Ascending aorta (tissue), 2 donors: ENCODE measurements around the gene TMEM42. TPM values are rescaled to one million over a fixed set of nuclear protein-coding genes. Genes with fewer than 3 reads are reported as not detected.

Source experiments
- DNase-seq, 2 donors: peaks; one replicate each; pipeline ENCODE4 v3.0.0-alpha.2; 2019; ENCODE audit warnings: low spot score in 2 of 2
- H3K27ac ChIP-seq, 2 donors: fragments of 200-600 bp; sonication (generic); one replicate each; pipeline ENCODE4 v1.5.1; 2016 to 2017; ENCODE audit warnings: mild to moderate bottlenecking in 1 of 2
- H3K27me3 ChIP-seq: fragments of 200-600 bp; sonication (generic); one replicate; pipeline ENCODE4 v1.5.1; 2017
- H3K36me3 ChIP-seq, 2 donors: fragments of 200-600 bp; sonication (generic); one replicate each; pipeline ENCODE4 v1.5.1; 2016
- H3K4me1 ChIP-seq, 2 donors: fragments of 200-600 bp; sonication (generic); one replicate each; pipeline ENCODE4 v1.5.1; 2016 to 2017; ENCODE audit warnings: mild to moderate bottlenecking in 1 of 2
- H3K4me3 ChIP-seq, 2 donors: fragments of 200-600 bp; sonication (generic); one replicate each; pipeline ENCODE4 v1.5.1; 2016 to 2017; ENCODE audit warnings: mild to moderate bottlenecking in 1 of 2
- H3K9me3 ChIP-seq, 2 donors: fragments of 200-600 bp; sonication (generic); one replicate each; pipeline ENCODE4 v1.5.1; 2016
- intact Hi-C: fragments of 100-400 bp; cut with DNase I; formaldehyde crosslinking; loops from one replicate; pipeline ENCODE4 v1.15.1; 2023
- total RNA-seq: library from RNA; depleted of rRNA; stranded (reverse); fragments of >200 nt; gene quantifications from one replicate; pipeline ENCODE4 v1.1.0, GENCODE V29; 2016
- TF ChIP-seq, protein P1 (sequence below), 3 experiments: fragments of 200-600 bp in 2 of 3; fragments of 450-650 bp in 1 of 3; sonication (generic) in 2 of 3; IDR thresholded peaks; one replicate each; pipeline ENCODE4 v1.5.1; 2016 to 2019; ENCODE audit warnings: antibody characterized with exemption in 3 of 3, mild to moderate bottlenecking in 1 of 3, moderate library complexity in 1 of 3

The TMEM42 gene
- total RNA-seq, 1 donor from 2014 or later = not detected

- Histone ChIP-seq H3K9me3 (no peaks in the 10 kb centered on the region), H3K4me1 (peaks cover 0 to 11% of the 10 kb centered on the region in 2 donors), H3K27ac (no peak overlapping the region), H3K36me3 (peaks cover 0 to 4% of the 10 kb centered on the region in 2 donors), H3K4me3 (no peak overlapping the region), H3K27me3 (no peaks in the 10 kb centered on the region)
- no peak for DNase-seq
- intact Hi-C loops = loop anchor here (10.0 kb wide), 1 partner anchor 799 kb away; no protein-coding TSS in a partner anchor
- TF ChIP-seq, protein P1, sequence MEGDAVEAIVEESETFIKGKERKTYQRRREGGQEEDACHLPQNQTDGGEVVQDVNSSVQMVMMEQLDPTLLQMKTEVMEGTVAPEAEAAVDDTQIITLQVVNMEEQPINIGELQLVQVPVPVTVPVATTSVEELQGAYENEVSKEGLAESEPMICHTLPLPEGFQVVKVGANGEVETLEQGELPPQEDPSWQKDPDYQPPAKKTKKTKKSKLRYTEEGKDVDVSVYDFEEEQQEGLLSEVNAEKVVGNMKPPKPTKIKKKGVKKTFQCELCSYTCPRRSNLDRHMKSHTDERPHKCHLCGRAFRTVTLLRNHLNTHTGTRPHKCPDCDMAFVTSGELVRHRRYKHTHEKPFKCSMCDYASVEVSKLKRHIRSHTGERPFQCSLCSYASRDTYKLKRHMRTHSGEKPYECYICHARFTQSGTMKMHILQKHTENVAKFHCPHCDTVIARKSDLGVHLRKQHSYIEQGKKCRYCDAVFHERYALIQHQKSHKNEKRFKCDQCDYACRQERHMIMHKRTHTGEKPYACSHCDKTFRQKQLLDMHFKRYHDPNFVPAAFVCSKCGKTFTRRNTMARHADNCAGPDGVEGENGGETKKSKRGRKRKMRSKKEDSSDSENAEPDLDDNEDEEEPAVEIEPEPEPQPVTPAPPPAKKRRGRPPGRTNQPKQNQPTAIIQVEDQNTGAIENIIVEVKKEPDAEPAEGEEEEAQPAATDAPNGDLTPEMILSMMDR (IDR thresholded peaks at IDR 0.05) = no peak
Measured at GRCh38 chr3:44865272-44866035, 3.7 kb downstream of the TMEM42 start.

GRCh38 chr3:44867421-44868111 lies 5.9 kb downstream of the TMEM42 start:
- Histone ChIP-seq H3K4me3 (no peak overlapping the region), H3K36me3 (peaks cover 0 to 4% of the 10 kb centered on the region in 2 donors), H3K27ac (no peak overlapping the region), H3K4me1 (peaks cover 0 to 6% of the 10 kb centered on the region in 2 donors), H3K9me3 (no peaks in the 10 kb centered on the region), H3K27me3 (no peaks in the 10 kb centered on the region)
- no peak for DNase-seq
- intact Hi-C loops = loop anchor here (10.0 kb wide), 1 partner anchor 797 kb away; no protein-coding TSS in a partner anchor
- TF ChIP-seq, protein P1 (IDR thresholded peaks at IDR 0.05) = no peak

DNA sequence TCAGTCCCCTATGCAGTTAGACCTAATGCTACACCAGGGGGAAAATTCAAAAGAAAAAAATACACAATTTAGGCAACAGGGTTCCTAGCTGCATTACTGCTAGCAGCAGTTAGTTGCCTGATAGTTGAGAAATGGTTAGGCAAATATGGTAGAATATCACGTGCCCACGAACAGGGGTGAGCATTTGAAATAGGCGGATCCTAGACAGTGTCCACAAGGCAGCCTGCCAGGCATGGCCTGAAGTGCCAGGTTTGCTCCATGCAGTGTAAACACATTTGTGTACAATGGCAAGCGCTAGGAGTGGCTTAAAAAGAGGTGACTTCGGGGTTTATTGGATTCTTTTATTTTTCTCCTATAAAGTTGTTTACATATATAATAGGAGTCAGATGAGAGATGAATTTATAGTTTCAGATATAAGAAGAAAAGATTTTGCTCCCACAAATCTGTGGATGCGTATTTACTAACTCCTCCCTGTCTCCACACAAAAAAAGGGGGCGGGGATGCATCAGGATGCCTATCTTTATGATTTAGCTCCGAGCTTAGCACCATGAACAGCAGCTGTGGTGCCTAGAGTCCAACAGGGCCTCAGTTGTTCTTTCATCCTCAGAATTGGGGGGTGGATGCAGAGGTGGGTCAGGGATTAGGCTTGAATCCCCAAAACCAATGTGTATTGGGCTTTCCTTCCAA lies 8.8 kb downstream of the TMEM42 start:
- no peaks in the 10 kb centered on the region for H3K9me3 ChIP-seq
- no peaks in the 10 kb centered on the region for H3K27me3 ChIP-seq
- TF ChIP-seq, protein P1 (IDR thresholded peaks at IDR 0.05) = no peak
- H3K27ac ChIP-seq = no peak overlapping the region
- peaks cover 0 to 4% of the 10 kb centered on the region in 2 donors for H3K36me3 ChIP-seq
- no peaks in the 10 kb centered on the region for H3K4me1 ChIP-seq
- no peak for DNase-seq
- intact Hi-C loops = no loop called here
- no peak overlapping the region for H3K4me3 ChIP-seq

DNA sequence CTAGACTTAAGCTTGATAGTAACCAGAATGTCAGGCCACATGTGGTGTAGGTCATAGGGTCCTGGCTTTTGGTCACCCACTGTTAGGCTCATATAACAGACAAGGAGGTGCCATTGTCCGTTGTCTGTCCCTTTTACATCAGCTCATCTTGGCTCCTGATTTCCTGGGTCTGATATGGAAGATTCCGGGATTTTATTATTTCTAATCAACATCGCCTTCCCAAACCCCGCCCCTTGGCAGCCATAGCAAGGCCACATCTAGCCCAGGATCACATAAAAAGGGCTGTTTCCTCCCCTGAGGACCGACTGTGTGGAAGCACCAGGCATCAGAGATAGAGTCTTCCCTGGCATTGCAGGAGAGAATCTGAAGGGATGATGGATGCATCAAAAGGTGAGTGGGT lies 12.6 kb downstream of the TMEM42 start, which contains the start of gene TGM4:
Gene TGM4 (plus strand): TSS at position 301 of the 400 bp plus-strand sequence. CDS start 71 bp downstream, at position 372.
- Histone ChIP-seq H3K4me3 (no peak within 1 kb of the TSS), H3K4me1 (no peaks in the 10 kb centered on the region), H3K27me3 (no peaks in the 10 kb centered on the region), H3K27ac (no peak within 1 kb of the TSS), H3K9me3 (no peaks in the 10 kb centered on the region), H3K36me3 (no peaks in the 10 kb centered on the region)
- TF ChIP-seq, protein P1 (IDR thresholded peaks at IDR 0.05) = no peak
- intact Hi-C loops = no loop called here
- DNase-seq = no peak

DNA sequence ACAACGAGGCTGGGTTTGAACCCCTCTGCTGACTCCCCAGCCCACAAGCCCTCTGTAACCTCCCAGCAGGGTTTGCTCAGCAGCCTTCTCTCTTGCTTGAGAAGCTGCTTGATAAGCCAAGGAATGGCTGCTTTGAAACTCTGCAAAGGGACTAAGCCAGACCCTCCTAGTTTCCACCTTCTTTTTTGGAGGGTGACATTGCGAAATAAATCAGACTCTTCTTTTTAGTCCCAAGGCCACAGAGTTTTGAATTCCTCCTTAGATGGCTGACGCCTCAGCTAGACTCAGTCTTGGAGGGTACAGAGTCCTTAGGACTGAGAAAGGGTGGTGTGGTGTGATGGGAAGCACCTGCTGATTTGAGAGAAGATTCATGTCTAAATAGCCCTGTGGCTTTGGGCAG lies 13.9 kb downstream of the TMEM42 start:
- H3K36me3 ChIP-seq = no peaks in the 10 kb centered on the region
- no peaks in the 10 kb centered on the region for H3K4me1 ChIP-seq
- no peak for DNase-seq
- intact Hi-C loops = no loop called here
- no peak overlapping the region for H3K4me3 ChIP-seq
- no peaks in the 10 kb centered on the region for H3K9me3 ChIP-seq
- no peak overlapping the region for H3K27ac ChIP-seq
- H3K27me3 ChIP-seq = no peaks in the 10 kb centered on the region
- TF ChIP-seq, protein P1 (IDR thresholded peaks at IDR 0.05) = no peak
